ENCODE data around the gene PDGFC.

DNA sequence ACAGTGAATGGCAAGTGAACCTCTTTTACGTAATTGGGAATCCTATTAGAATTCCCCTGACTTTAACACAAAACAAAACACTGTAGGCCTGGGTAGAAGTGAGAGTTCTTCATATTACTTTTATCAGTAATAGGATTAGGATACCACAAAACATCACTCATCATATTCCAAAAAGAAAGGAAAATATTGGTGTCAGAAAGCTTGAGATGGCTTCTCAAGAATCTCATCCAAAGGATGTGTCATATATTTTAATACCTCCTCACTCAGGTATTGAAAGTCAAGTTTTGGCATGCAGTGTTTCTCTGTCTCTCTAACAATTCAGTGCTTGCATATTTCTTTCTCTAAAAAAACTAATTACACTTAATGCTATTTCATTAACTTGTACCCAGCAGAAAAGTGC lies 173.2 kb downstream of the PDGFC start:
- no peak for TF ChIP-seq CTCF (optimal IDR thresholded peaks at IDR 0.05 in 1 of 3, IDR thresholded peaks at IDR 0.05 in 1 of 3, conservative IDR thresholded peaks at IDR 0.05 in 1 of 3; ENCODE audit: extremely low read depth in 1 of 3, insufficient read depth in 2 of 3, low read length in 3 of 3)
- TF ChIP-seq EZH2 (IDR thresholded peaks at IDR 0.05; ENCODE audit: low read length), result no peak

All from keratinocyte (primary cell).